Activated CD8-positive, alpha-beta T cell treated with anti-CD3 and anti-CD28 coated beads for 36 hours (primary cell): ENCODE data around the gene ZBTB9. TPM values are rescaled to one million over a fixed set of nuclear protein-coding genes. Genes with fewer than 3 reads are reported as not detected.

ENCODE experiments used
- ATAC-seq: fragments of 200-7000 bp; cut with Tn5 transposase; one replicate; pipeline ENCODE4 v1.10.0; 2021; ENCODE audit warnings: mild to moderate bottlenecking, moderate library complexity
- CTCF ChIA-PET: fragments of 350-600 bp; sonication (Branson Sonifier 250); formaldehyde crosslinking; loops from one replicate; lab custom pipeline; 2021; ENCODE audit warnings: antibody characterized with exemption; lab: Charles Lee
- POLR2A ChIA-PET: fragments of 350-600 bp; sonication (Branson Sonifier 250); formaldehyde crosslinking; loops from one replicate; lab custom pipeline; 2021; ENCODE audit warnings: antibody characterized with exemption; lab: Charles Lee
- DNase-seq: peaks from one replicate; pipeline ENCODE4 v3.0.0-alpha.2; 2020
- H3K27ac Mint-ChIP-seq: one replicate; pipeline ENCODE4 v1.8.0; 2021; ENCODE audit warnings: mild to moderate bottlenecking, mixed read lengths
- H3K27me3 Mint-ChIP-seq: one replicate; pipeline ENCODE4 v1.8.0; 2021; ENCODE audit warnings: mixed read lengths
- H3K36me3 Mint-ChIP-seq: one replicate; pipeline ENCODE4 v1.8.0; 2021; ENCODE audit warnings: low read depth, mixed read lengths
- H3K4me1 Mint-ChIP-seq: one replicate; pipeline ENCODE4 v1.8.0; 2021; ENCODE audit warnings: low read depth, mixed read lengths
- H3K4me3 Mint-ChIP-seq: one replicate; pipeline ENCODE4 v1.8.0; 2021; ENCODE audit warnings: mild to moderate bottlenecking, moderate library complexity, mixed read lengths
- H3K9me3 Mint-ChIP-seq: one replicate; pipeline ENCODE4 v1.8.0; 2021; ENCODE audit warnings: mixed read lengths
- intact Hi-C: fragments of 100-400 bp; cut with micrococcal nuclease; formaldehyde crosslinking; loops from one replicate; pipeline ENCODE4 v1.10.0; 2022
- total RNA-seq, 2 experiments: library from RNA; stranded (reverse); gene quantifications; one replicate each; pipeline ENCODE4 v1.2.3, GENCODE V29; 2021
- TF ChIP-seq, protein P1 (sequence below): fragments of 200-600 bp; IDR thresholded peaks from one replicate; pipeline ENCODE4 v1.8.0; 2022; ENCODE audit warnings: antibody characterized with exemption, mild to moderate bottlenecking

ZBTB9 gene
- total RNA-seq, 2 experiments from 2014 or later, result 7.8 to 8.7 TPM

GRCh38 chr6:33456156-33456555 lies 1.8 kb downstream of the ZBTB9 start:
- TF ChIP-seq, protein P1, sequence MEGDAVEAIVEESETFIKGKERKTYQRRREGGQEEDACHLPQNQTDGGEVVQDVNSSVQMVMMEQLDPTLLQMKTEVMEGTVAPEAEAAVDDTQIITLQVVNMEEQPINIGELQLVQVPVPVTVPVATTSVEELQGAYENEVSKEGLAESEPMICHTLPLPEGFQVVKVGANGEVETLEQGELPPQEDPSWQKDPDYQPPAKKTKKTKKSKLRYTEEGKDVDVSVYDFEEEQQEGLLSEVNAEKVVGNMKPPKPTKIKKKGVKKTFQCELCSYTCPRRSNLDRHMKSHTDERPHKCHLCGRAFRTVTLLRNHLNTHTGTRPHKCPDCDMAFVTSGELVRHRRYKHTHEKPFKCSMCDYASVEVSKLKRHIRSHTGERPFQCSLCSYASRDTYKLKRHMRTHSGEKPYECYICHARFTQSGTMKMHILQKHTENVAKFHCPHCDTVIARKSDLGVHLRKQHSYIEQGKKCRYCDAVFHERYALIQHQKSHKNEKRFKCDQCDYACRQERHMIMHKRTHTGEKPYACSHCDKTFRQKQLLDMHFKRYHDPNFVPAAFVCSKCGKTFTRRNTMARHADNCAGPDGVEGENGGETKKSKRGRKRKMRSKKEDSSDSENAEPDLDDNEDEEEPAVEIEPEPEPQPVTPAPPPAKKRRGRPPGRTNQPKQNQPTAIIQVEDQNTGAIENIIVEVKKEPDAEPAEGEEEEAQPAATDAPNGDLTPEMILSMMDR, result no peak
- no peak for DNase-seq
- intact Hi-C loops, result loop anchor here (10.0 kb wide), 1 partner anchor 119 kb away; no protein-coding TSS in a partner anchor
- H3K4me3 Mint-ChIP-seq, result no peak overlapping the region
- peaks cover 29% of the 10 kb centered on the region for H3K4me1 Mint-ChIP-seq
- POLR2A ChIA-PET, result no interaction called here
- H3K9me3 Mint-ChIP-seq, result no peaks in the 10 kb centered on the region
- no peak overlapping the region for H3K27ac Mint-ChIP-seq
- no peak for ATAC-seq
- peaks cover 22% of the 10 kb centered on the region for H3K36me3 Mint-ChIP-seq
- H3K27me3 Mint-ChIP-seq, result no peaks in the 10 kb centered on the region
- CTCF ChIA-PET, result interaction anchor here (0.7 kb wide), 1 partner anchor 244 kb away, joined by 4 read pairs; no protein-coding TSS in a partner anchor

GRCh38 chr6:33458676-33459075 lies 4.3 kb downstream of the ZBTB9 start:
- Mint-ChIP-seq H3K9me3 (no peaks in the 10 kb centered on the region), H3K4me1 (peaks cover 18% of the 10 kb centered on the region), H3K4me3 (no peak overlapping the region), H3K27me3 (no peaks in the 10 kb centered on the region), H3K36me3 (peaks cover 22% of the 10 kb centered on the region), H3K27ac (no peak overlapping the region)
- ChIA-PET CTCF (interaction anchor here (0.8 kb wide), 1 partner anchor 9 kb away, joined by 3 read pairs; no protein-coding TSS in a partner anchor), POLR2A (interaction anchor here (1.2 to 1.3 kb wide), 2 partner anchors 8 to 14 kb away, joined by 3 read pairs; no protein-coding TSS in a partner anchor)
- DNase-seq (no peak), ATAC-seq (no peak)
- intact Hi-C loops, result loop anchor here (10.0 kb wide), 1 partner anchor 116 kb away; no protein-coding TSS in a partner anchor
- TF ChIP-seq, protein P1, result no peak

- Mint-ChIP-seq H3K4me3 (no peak overlapping the region), H3K27ac (no peak overlapping the region), H3K36me3 (peaks cover 22% of the 10 kb centered on the region), H3K4me1 (peaks cover 18% of the 10 kb centered on the region), H3K9me3 (no peaks in the 10 kb centered on the region), H3K27me3 (no peaks in the 10 kb centered on the region)
- no peak for DNase-seq
- CTCF ChIA-PET, result interaction anchor here (0.8 kb wide), 1 partner anchor 9 kb away, joined by 3 read pairs; no protein-coding TSS in a partner anchor
- intact Hi-C loops, result loop anchor here (10.0 kb wide), 1 partner anchor 116 kb away; no protein-coding TSS in a partner anchor
- TF ChIP-seq, protein P1, result no peak
- ATAC-seq, result no peak
- POLR2A ChIA-PET, result interaction anchor here (1.2 to 1.3 kb wide), 2 partner anchors 9 to 14 kb away, joined by 3 read pairs; no protein-coding TSS in a partner anchor
Observed at GRCh38 chr6:33459226-33459625, 4.8 kb downstream of the ZBTB9 start.

- Mint-ChIP-seq H3K4me3 (no peak overlapping the region), H3K4me1 (no peaks in the 10 kb centered on the region), H3K27ac (no peak overlapping the region), H3K27me3 (no peaks in the 10 kb centered on the region), H3K36me3 (no peaks in the 10 kb centered on the region), H3K9me3 (no peaks in the 10 kb centered on the region)
- TF ChIP-seq, protein P1, result no peak
- ATAC-seq (no peak), DNase-seq (no peak)
- intact Hi-C loops, result no loop called here
- ChIA-PET CTCF (no interaction called here), POLR2A (no interaction called here)
Observed at GRCh38 chr6:33466075-33466735, 11.8 kb downstream of the ZBTB9 start.

DNA sequence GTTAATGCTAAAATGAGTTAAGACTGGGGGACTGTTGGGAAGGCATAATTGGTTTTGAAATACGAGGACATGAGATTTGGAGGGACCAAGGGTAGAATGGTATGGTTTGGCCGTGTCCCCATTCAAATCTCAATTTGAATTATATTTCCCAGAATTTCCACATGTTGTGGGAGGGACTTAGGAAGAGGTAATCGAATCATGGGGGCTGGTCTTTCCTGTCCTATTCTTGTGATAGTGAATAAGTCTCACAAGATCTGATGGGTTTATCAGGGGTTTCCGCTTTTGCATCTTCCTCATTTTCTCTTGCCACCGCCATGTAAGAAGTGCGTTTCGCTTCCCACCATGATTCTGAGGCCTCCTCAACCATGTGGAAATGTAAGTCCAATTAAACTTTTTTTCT lies 12.7 kb downstream of the ZBTB9 start:
- POLR2A ChIA-PET, result no interaction called here
- Mint-ChIP-seq H3K36me3 (no peaks in the 10 kb centered on the region), H3K4me1 (no peaks in the 10 kb centered on the region), H3K4me3 (no peak overlapping the region), H3K27ac (no peak overlapping the region), H3K27me3 (peaks cover 1% of the 10 kb centered on the region), H3K9me3 (no peaks in the 10 kb centered on the region)
- no peak for DNase-seq
- no peak for ATAC-seq
- TF ChIP-seq, protein P1, result no peak
- intact Hi-C loops, result no loop called here
- CTCF ChIA-PET, result no interaction called here
